IMR-90 (cell line): ENCODE data around the gene PIEZO1. TPM values are rescaled to one million over a fixed set of nuclear protein-coding genes. Genes with fewer than 3 reads are reported as not detected.

Source experiments
- ATAC-seq: fragments of 200-7000 bp; cut with Tn5 transposase; 2 replicates; pipeline ENCODE4 v1.9.1; 2020; ENCODE audit warnings: low read depth, mild to moderate bottlenecking, moderate library complexity
- BruUV-seq: library from RNA; stranded (reverse); fragments of 400-500 nt; replicated peaks from 2 replicates; lab custom pipeline; 2021; lab: Mats Ljungman, UMichigan
- CTCF ChIA-PET: fragments of 300-600 bp; formaldehyde crosslinking; extraction: SDS; loops from one replicate; lab custom pipeline; 2021; ENCODE audit warnings: antibody characterized with exemption; lab: Yijun Ruan, JAX
- POLR2A ChIA-PET: fragments of 300-600 bp; sonication (Branson Sonifier 250); formaldehyde crosslinking; loops from one replicate; lab custom pipeline; 2022; ENCODE audit warnings: antibody characterized with exemption; ENCODE audit not compliant: unreplicated experiment; lab: Charles Lee
- DNase-seq: peaks from one replicate; pipeline ENCODE4 v3.0.0; 2013
- H2AFZ ChIP-seq: replicated peaks from 2 replicates; pipeline ENCODE3; 2013; ENCODE audit warnings: low read length, mild to moderate bottlenecking; ENCODE audit not compliant: poor library complexity
- H2AK5ac ChIP-seq: 2 replicates; pipeline ENCODE4 v1.6.1; 2013; ENCODE audit warnings: low read depth, low read length, inconsistent platforms
- H2AK9ac ChIP-seq: replicated peaks from 2 replicates; pipeline ENCODE3; 2013; ENCODE audit warnings: mild to moderate bottlenecking, low read depth, low read length, moderate library complexity; ENCODE audit not compliant: poor library complexity
- H2BK120ac ChIP-seq: 2 replicates; pipeline ENCODE4 v1.6.1; 2013; ENCODE audit warnings: low read depth, low read length, inconsistent platforms
- H2BK15ac ChIP-seq: 3 replicates; pipeline ENCODE4 v1.6.1; 2013; ENCODE audit warnings: low read depth, low read length, inconsistent platforms
- H2BK20ac ChIP-seq: 2 replicates; pipeline ENCODE4 v1.6.1; 2013; ENCODE audit warnings: low read depth, mild to moderate bottlenecking, inconsistent platforms, low read length, moderate library complexity
- H2BK5ac ChIP-seq: 2 replicates; pipeline ENCODE4 v1.6.1; 2013; ENCODE audit warnings: mild to moderate bottlenecking, low read depth, low read length, inconsistent platforms; ENCODE audit not compliant: poor library complexity, severe bottlenecking
- H3K14ac ChIP-seq: replicated peaks from 2 replicates; pipeline ENCODE4 v1.6.1; 2013; ENCODE audit warnings: low read depth, low read length, inconsistent platforms
- H3K18ac ChIP-seq: 2 replicates; pipeline ENCODE4 v1.6.1; 2013; ENCODE audit warnings: low read depth, low read length, control low read depth
- H3K23ac ChIP-seq: 2 replicates; pipeline ENCODE4 v1.6.1; 2013; ENCODE audit warnings: low read depth, low read length, inconsistent platforms
- H3K27ac ChIP-seq: 2 replicates; pipeline ENCODE4 v1.5.1; 2013; ENCODE audit warnings: mild to moderate bottlenecking, control low read depth, low read length; ENCODE audit not compliant: insufficient read depth
- H3K27me3 ChIP-seq: 2 replicates; pipeline ENCODE4 v1.6.1; 2013; ENCODE audit warnings: low read length; ENCODE audit not compliant: control insufficient read depth, insufficient read depth
- H3K36me3 ChIP-seq: 2 replicates; pipeline ENCODE4 v1.6.1; 2013; ENCODE audit warnings: low read length, mixed read lengths; ENCODE audit not compliant: control insufficient read depth, insufficient read depth
- H3K4ac ChIP-seq: 2 replicates; pipeline ENCODE4 v1.6.1; 2013; ENCODE audit warnings: low read depth, low read length, inconsistent platforms
- H3K4me1 ChIP-seq: 2 replicates; pipeline ENCODE4 v1.6.1; 2013; ENCODE audit warnings: low read length, mixed read lengths; ENCODE audit not compliant: control insufficient read depth, insufficient read depth
- H3K4me2 ChIP-seq: 2 replicates; pipeline ENCODE4 v1.6.1; 2013; ENCODE audit warnings: low read depth, mild to moderate bottlenecking, control low read depth, low read length, moderate library complexity
- H3K4me3 ChIP-seq: 2 replicates; pipeline ENCODE4 v1.5.1; 2013; ENCODE audit warnings: low read depth, mild to moderate bottlenecking, control low read depth, low read length, moderate library complexity; ENCODE audit not compliant: insufficient read depth
- H3K56ac ChIP-seq: 2 replicates; pipeline ENCODE4 v1.6.1; 2013; ENCODE audit warnings: low read length, inconsistent platforms; ENCODE audit not compliant: insufficient read depth; ENCODE audit errors: extremely low read depth
- H3K79me1 ChIP-seq, 2 experiments: 2 replicates each; pipeline ENCODE4 v1.6.1; 2013; ENCODE audit warnings: low read length in 2 of 2, inconsistent platforms in 1 of 2, low read depth in 1 of 2
- H3K9ac ChIP-seq: 2 replicates; pipeline ENCODE4 v1.6.1; 2013; ENCODE audit warnings: low read depth, low read length, control low read depth
- H3K9me1 ChIP-seq: 2 replicates; pipeline ENCODE4 v1.6.1; 2013; ENCODE audit warnings: low read length, inconsistent platforms; ENCODE audit not compliant: insufficient read depth
- H3K9me3 ChIP-seq: 2 replicates; pipeline ENCODE4 v1.6.1; 2013; ENCODE audit warnings: low read length; ENCODE audit not compliant: control insufficient read depth, insufficient read depth
- H4K20me1 ChIP-seq: 2 replicates; pipeline ENCODE4 v1.6.1; 2013; ENCODE audit warnings: low read length, inconsistent platforms; ENCODE audit not compliant: insufficient read depth
- H4K5ac ChIP-seq: 2 replicates; pipeline ENCODE4 v1.6.1; 2013; ENCODE audit warnings: mild to moderate bottlenecking, low read depth, low read length, control low read depth
- H4K8ac ChIP-seq, 2 experiments: 2 replicates each; pipeline ENCODE4 v1.6.1; 2013; ENCODE audit warnings: low read depth in 2 of 2, low read length in 2 of 2, control low read depth in 1 of 2, inconsistent platforms in 1 of 2
- H4K91ac ChIP-seq: 2 replicates; pipeline ENCODE4 v1.6.1; 2013; ENCODE audit warnings: low read depth, low read length, inconsistent platforms; ENCODE audit not compliant: insufficient read depth
- CEBPB ChIP-seq: IDR thresholded peaks from 2 replicates; pipeline ENCODE4 v1.6.1; 2012; ENCODE audit warnings: low read depth, low read length, improper control_type of control experiment
- FOS ChIP-seq: fragments of 150-350 bp; IDR thresholded peaks from 2 replicates; pipeline ENCODE4 v1.6.1; 2016; ENCODE audit warnings: low read depth, low read length
- MAZ ChIP-seq: IDR thresholded peaks from 2 replicates; pipeline ENCODE4 v1.6.1; 2012; ENCODE audit warnings: low read depth, mild to moderate bottlenecking, low read length, improper control_type of control experiment, moderate library complexity, borderline replicate concordance
- MXI1 ChIP-seq: IDR thresholded peaks from 2 replicates; pipeline ENCODE4 v1.6.1; 2012; ENCODE audit warnings: low read depth, mild to moderate bottlenecking, low read length, moderate library complexity, borderline replicate concordance
- NFE2L2 ChIP-seq: fragments of 150-350 bp; IDR thresholded peaks from 2 replicates; pipeline ENCODE4 v1.6.1; 2016; ENCODE audit warnings: low read depth, mild to moderate bottlenecking, low read length
- POLR2A ChIP-seq: IDR thresholded peaks from 2 replicates; pipeline ENCODE4 v1.6.1; 2012; ENCODE audit warnings: mild to moderate bottlenecking, low read depth, low read length
- RAD21 ChIP-seq: IDR thresholded peaks from 2 replicates; pipeline ENCODE4 v1.6.1; 2012; ENCODE audit warnings: low read length, improper control_type of control experiment
- RCOR1 ChIP-seq: IDR thresholded peaks from 2 replicates; pipeline ENCODE4 v1.6.1; 2012; ENCODE audit warnings: mild to moderate bottlenecking, low read length, improper control_type of control experiment; ENCODE audit not compliant: insufficient replicate concordance
- WGBS, 2 experiments: methylation state at CpG; one replicate each; pipeline versions ENCODE4 v1.1.5 to v1.1.7; 2013; ENCODE audit warnings: missing lambda C conversion rate in 2 of 2; ENCODE audit not compliant: insufficient read length in 1 of 2; ENCODE audit errors: extremely low coverage in 2 of 2; 5-methylcytosine and 5-hydroxymethylcytosine counted together
- dilution Hi-C: fragments of 300-500 bp; cut with HindIII; formaldehyde crosslinking; loops from one replicate; pipeline ENCODE4 v1.14.3; 2018; ENCODE audit warnings: low sequenced_read_pairs; ENCODE audit not compliant: unreplicated experiment
- in situ Hi-C: fragments of 300-500 bp; cut with MboI; formaldehyde crosslinking; loops from 3 replicates; pipeline ENCODE4 v1.14.3; 2019; ENCODE audit warnings: low sequenced_read_pairs, inconsistent platforms, mixed read lengths
- intact Hi-C: fragments of 100-400 bp; cut with micrococcal nuclease; formaldehyde crosslinking; loops from 2 replicates; pipeline ENCODE4 v1.10.0; 2022
- polyA plus RNA-seq, 3 experiments: library from polyadenylated mRNA; depleted of rRNA; stranded (reverse); fragments of >200 nt; gene quantifications; 2 replicates each; pipeline ENCODE4 v1.2.3, GENCODE V29; 2012; ENCODE audit warnings: low replicate concordance in 1 of 3
- total RNA-seq: library from RNA; depleted of rRNA; stranded (reverse); fragments of >200 nt; gene quantifications from 2 replicates; pipeline ENCODE4 v1.2.3, GENCODE V29; 2012
- TF ChIP-seq, protein P1 (sequence below): conservative IDR thresholded peaks from 2 replicates; pipeline ENCODE4 v1.5.1; 2012; ENCODE audit warnings: mild to moderate bottlenecking, low read depth, low read length, improper control_type of control experiment

PIEZO1 gene
- total and polyA plus RNA-seq, 2 of the 4 experiments (the other 2 are of a cell fraction): 36.2 to 372 TPM

DNA sequence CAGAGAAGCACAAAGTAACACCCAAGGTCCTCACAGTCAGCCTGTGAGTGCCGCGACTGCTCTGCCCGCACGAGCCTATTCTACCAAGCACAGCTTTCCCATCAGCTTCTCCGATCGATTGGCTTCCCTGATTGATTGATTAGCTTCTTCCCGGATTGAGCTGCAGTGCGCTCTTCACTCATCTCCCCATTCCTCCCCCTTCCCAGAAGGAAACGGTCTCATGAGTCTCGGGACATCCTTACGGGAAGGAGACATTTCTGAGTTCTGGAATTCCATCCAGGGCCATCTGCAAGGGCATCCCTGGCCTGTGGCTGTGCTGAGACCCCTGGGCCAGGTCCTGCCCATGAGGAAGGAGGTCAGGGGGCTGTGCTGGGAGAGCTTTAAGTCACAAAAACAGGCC, 18.0 kb downstream of the PIEZO1 start:
- no peak overlapping the region for H2AK5ac ChIP-seq
- in situ Hi-C loops (no loop called here), intact Hi-C loops (no loop called here), dilution Hi-C loops (no loop called here)
- no peak overlapping the region for H3K23ac ChIP-seq
- no peak overlapping the region for H3K18ac ChIP-seq
- no peak overlapping the region for H3K14ac ChIP-seq
- H2AFZ ChIP-seq: no peak overlapping the region
- no peak overlapping the region for H3K4me3 ChIP-seq
- H3K4me1 ChIP-seq: peaks cover 51% of the 10 kb centered on the region
- H3K4ac ChIP-seq: no peak overlapping the region
- no peak overlapping the region for H3K27ac ChIP-seq
- H4K5ac ChIP-seq: no peak overlapping the region; the same call in 1 of the 2 replicates
- no peak overlapping the region for H2BK20ac ChIP-seq
- H3K79me1 ChIP-seq: peaks cover 10 to 94% of the 10 kb centered on the region in 2 experiments; a peak in 3 of 4 replicates
- DNase-seq (no peak), ATAC-seq (no peak)
- 79% methylated on average over 5 of the region's 11 CpGs; no CpG with 5 or more reads in 1 of the 2 experiments for WGBS, 2 experiments
- H2AK9ac ChIP-seq: no peak overlapping the region
- no peak for TF ChIP-seq FOS
- TF ChIP-seq MXI1: no peak
- TF ChIP-seq, protein P1, sequence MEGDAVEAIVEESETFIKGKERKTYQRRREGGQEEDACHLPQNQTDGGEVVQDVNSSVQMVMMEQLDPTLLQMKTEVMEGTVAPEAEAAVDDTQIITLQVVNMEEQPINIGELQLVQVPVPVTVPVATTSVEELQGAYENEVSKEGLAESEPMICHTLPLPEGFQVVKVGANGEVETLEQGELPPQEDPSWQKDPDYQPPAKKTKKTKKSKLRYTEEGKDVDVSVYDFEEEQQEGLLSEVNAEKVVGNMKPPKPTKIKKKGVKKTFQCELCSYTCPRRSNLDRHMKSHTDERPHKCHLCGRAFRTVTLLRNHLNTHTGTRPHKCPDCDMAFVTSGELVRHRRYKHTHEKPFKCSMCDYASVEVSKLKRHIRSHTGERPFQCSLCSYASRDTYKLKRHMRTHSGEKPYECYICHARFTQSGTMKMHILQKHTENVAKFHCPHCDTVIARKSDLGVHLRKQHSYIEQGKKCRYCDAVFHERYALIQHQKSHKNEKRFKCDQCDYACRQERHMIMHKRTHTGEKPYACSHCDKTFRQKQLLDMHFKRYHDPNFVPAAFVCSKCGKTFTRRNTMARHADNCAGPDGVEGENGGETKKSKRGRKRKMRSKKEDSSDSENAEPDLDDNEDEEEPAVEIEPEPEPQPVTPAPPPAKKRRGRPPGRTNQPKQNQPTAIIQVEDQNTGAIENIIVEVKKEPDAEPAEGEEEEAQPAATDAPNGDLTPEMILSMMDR: no peak
- TF ChIP-seq RAD21: no peak
- TF ChIP-seq RCOR1: no peak
- no peak for TF ChIP-seq NFE2L2
- no peak for TF ChIP-seq MAZ
- no peak for TF ChIP-seq POLR2A
- no peak for TF ChIP-seq CEBPB
- no peaks in the 10 kb centered on the region for H3K27me3 ChIP-seq
- H3K9me1 ChIP-seq: peaks cover 43% of the 10 kb centered on the region
- peaks cover 97% of the 10 kb centered on the region for H4K20me1 ChIP-seq
- no peak overlapping the region for H4K8ac ChIP-seq
- H2BK5ac ChIP-seq: no peak overlapping the region
- H3K9ac ChIP-seq: no peak overlapping the region
- CTCF ChIA-PET: interaction anchor here (0.6 to 1.3 kb wide), 2 partner anchors 29 to 69 kb away, joined by 4 read pairs; no protein-coding TSS in a partner anchor
- no peak overlapping the region for H4K91ac ChIP-seq
- POLR2A ChIA-PET: no interaction called here
- BruUV-seq: no TSS peak
- H3K4me2 ChIP-seq: no peak overlapping the region
- peaks cover 8% of the 10 kb centered on the region for H3K36me3 ChIP-seq
- H2BK15ac ChIP-seq: no peak overlapping the region
- H3K56ac ChIP-seq: no peak overlapping the region
- no peaks in the 10 kb centered on the region for H3K9me3 ChIP-seq
- no peak overlapping the region for H2BK120ac ChIP-seq
